ENCODE results near the gene TSPAN15. TPM values are rescaled to one million over a fixed set of nuclear protein-coding genes. Genes with fewer than 3 reads are reported as not detected.

Gene TSPAN15
- total and polyA plus RNA-seq, 4 experiments from 2014 or later = 2.4 to 18.1 (median 9.4) TPM

DNA sequence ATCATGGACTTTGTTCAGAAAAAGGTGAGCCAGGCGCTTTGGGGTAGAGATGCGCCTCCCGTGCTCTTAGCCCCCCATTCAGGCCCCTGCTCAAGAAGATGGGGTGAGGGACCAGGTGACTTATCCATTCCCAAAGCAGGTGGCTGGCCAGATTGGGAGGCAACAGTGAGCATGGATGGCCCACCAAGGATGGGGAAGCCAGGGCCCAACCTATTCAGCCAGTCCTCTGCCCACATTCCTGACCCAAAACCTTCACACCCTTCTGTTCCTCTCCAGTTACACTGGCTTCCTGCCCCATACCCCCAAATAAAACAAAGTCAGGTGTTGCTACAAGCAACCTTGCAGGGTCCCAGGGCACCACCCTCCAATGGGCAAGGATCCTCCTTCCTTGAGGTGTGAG, 44.4 kb downstream of the TSPAN15 start:
- H3K36me3 Mint-ChIP-seq = no peaks in the 10 kb centered on the region
- H3K27ac ChIP-seq (ENCODE audit: low read depth, low read length) = no peak overlapping the region
- H3K9me3 ChIP-seq (ENCODE audit: control insufficient read depth in 1 of 2, low read length in 2 of 2) = no peaks in the 10 kb centered on the region
- H3K4me1 Mint-ChIP-seq = peaks cover 5 to 27% (median 16%) of the 10 kb centered on the region in 4 donors
- intact Hi-C loops (cut with micrococcal nuclease) = no loop called here
- DNase-seq = no peak
- ChIA-PET POLR2A (ENCODE audit: partially characterized antibody) (no interaction called here), CTCF (ENCODE audit: partially characterized antibody) (interaction anchor here (1.0 kb wide), 1 partner anchor 88 kb away, joined by 3 read pairs; no protein-coding TSS in a partner anchor)
- peaks cover 17% of the 10 kb centered on the region for H3K4me1 ChIP-seq (ENCODE audit: insufficient read depth, low read length)
- peaks cover 0 to 1% (median 0%) of the 10 kb centered on the region in 8 donors for H3K9me3 Mint-ChIP-seq
- peak overlapping the region in 4 of 7 donors; percentile 37 to 70 (median 62) for H3K27ac Mint-ChIP-seq
- no peaks in the 10 kb centered on the region for H3K27me3 ChIP-seq (ENCODE audit: insufficient read depth, low read length)
- H3K4me3 Mint-ChIP-seq = no peak overlapping the region
- no peaks in the 10 kb centered on the region for H3K36me3 ChIP-seq (ENCODE audit: insufficient read depth, low read length)
- no peaks in the 10 kb centered on the region for H3K27me3 Mint-ChIP-seq
- no peak overlapping the region for H3K4me3 ChIP-seq (ENCODE audit: low read length in 2 of 2)

DNA sequence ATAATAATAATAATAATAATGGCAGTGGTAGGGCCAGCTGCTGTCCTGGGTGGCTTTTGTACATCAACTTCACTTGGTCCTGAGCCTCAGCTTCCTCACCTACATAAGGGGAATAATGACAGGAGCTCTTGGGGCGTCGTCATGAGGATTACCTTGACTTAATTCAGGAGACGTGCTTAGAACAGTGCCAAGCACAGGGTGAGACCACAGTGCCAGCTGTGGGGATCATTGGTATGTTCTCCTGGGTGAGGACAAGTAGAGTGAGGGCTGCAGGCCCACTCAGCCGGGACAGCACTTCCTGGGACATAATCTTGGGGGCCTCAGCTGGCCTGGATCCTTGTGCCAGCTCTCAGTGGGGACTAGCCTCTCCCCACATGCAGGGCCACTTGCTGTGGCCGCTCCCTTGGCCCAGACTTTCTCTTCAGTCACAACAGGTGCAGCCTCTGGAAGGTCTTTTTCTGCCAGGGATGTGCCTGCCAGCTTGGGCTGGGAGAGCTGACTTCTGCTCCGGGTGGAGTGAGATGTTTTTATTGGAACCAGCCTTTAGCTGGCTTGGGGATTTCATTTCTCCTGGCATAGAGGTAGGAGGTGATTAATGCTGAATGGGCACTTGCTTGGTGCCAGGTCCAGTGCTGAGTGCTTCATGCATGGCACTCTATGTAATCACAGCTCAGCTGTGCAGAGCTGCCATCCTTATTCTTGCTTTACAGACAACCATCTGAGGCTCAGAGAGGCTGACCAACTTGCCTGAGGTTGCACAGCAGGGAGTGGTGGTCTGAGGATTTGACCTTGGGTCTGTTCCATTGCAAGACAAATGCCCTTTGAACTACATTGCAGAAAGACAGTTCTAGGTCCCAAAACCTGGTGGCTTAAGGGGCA, 45.3 kb downstream of the TSPAN15 start:
- H3K27ac ChIP-seq (ENCODE audit: low read depth, low read length) = no peak overlapping the region
- Mint-ChIP-seq H3K4me3 (no peak overlapping the region), H3K4me1 (peaks cover 5 to 27% (median 16%) of the 10 kb centered on the region in 4 donors), H3K27ac (peak overlapping the region in 3 of 7 donors; percentile 17 to 74 (median 36)), H3K9me3 (peaks cover 0 to 1% (median 0%) of the 10 kb centered on the region in 8 donors), H3K27me3 (no peaks in the 10 kb centered on the region), H3K36me3 (no peaks in the 10 kb centered on the region)
- H3K4me1 ChIP-seq (ENCODE audit: insufficient read depth, low read length) = peaks cover 17% of the 10 kb centered on the region
- ChIA-PET POLR2A (ENCODE audit: partially characterized antibody) (no interaction called here), CTCF (ENCODE audit: partially characterized antibody) (interaction anchor here (1.0 to 2.3 kb wide), 3 partner anchors 18 to 89 kb away, joined by 3 to 9 read pairs (median 5); no protein-coding TSS in a partner anchor)
- H3K4me3 ChIP-seq (ENCODE audit: low read length in 2 of 2) = no peak overlapping the region
- intact Hi-C loops (cut with micrococcal nuclease) = no loop called here
- H3K27me3 ChIP-seq (ENCODE audit: insufficient read depth, low read length) = no peaks in the 10 kb centered on the region
- DNase-seq = no peak
- H3K36me3 ChIP-seq (ENCODE audit: insufficient read depth, low read length) = no peaks in the 10 kb centered on the region
- no peaks in the 10 kb centered on the region for H3K9me3 ChIP-seq (ENCODE audit: control insufficient read depth in 1 of 2, low read length in 2 of 2)

GRCh38 chr10:69497231-69497561, 45.9 kb downstream of the TSPAN15 start:
- no peaks in the 10 kb centered on the region for H3K36me3 ChIP-seq (ENCODE audit: insufficient read depth, low read length)
- Mint-ChIP-seq H3K9me3 (no peaks in the 10 kb centered on the region), H3K27ac (peak overlapping the region in 4 of 7 donors; percentile 42 to 88 (median 80)), H3K36me3 (no peaks in the 10 kb centered on the region), H3K4me1 (peaks cover 5 to 27% (median 16%) of the 10 kb centered on the region in 4 donors), H3K27me3 (no peaks in the 10 kb centered on the region), H3K4me3 (no peak overlapping the region)
- H3K27ac ChIP-seq (ENCODE audit: low read depth, low read length) = no peak overlapping the region
- no peak for DNase-seq
- ChIA-PET POLR2A (ENCODE audit: partially characterized antibody) (no interaction called here), CTCF (ENCODE audit: partially characterized antibody) (interaction anchor here (1.2 to 2.3 kb wide), 2 partner anchors 18 to 89 kb away, joined by 5 to 9 read pairs; no protein-coding TSS in a partner anchor)
- no peaks in the 10 kb centered on the region for H3K9me3 ChIP-seq (ENCODE audit: control insufficient read depth in 1 of 2, low read length in 2 of 2)
- H3K4me1 ChIP-seq (ENCODE audit: insufficient read depth, low read length) = peaks cover 17% of the 10 kb centered on the region
- intact Hi-C loops (cut with micrococcal nuclease) = no loop called here
- H3K4me3 ChIP-seq (ENCODE audit: low read length in 2 of 2) = no peak overlapping the region
- H3K27me3 ChIP-seq (ENCODE audit: insufficient read depth, low read length) = no peaks in the 10 kb centered on the region

DNA sequence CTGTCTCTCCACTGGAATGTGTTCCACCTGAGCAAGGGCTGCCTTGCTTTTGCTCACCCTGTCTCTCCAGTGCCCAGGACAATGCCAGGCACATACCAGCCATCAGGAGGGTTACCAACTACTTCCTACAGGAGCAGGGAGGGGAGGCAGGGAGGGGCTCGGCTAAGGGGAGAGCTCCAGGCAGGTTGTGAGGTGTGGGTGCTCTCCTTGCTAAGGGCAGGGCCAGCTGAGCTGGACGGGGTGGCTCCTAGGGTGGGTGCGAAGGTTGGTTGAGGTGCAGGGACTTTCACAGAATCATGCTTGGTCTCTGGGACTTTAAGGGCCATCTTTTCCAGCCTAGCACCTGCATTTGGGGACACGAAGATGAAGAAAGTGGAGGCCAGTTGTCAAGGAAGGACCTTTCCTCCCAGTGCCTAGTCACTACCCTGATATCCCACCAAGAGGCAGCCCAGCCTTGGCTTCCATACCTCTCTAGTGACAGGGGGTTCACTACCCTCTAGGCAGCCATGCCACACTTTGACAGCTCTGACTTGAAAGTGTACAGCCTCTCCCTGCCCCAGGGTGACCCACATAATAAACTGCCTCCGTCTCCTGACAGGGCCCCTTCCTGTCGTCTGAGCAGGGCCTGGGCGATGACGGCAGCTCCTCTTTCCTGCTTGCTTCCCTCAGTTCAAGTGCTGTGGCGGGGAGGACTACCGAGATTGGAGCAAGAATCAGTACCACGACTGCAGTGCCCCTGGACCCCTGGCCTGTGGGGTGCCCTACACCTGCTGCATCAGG, 46.5 kb downstream of the TSPAN15 start:
- peaks cover 5 to 27% (median 16%) of the 10 kb centered on the region in 4 donors for H3K4me1 Mint-ChIP-seq
- H3K27ac ChIP-seq (ENCODE audit: low read depth, low read length) = no peak overlapping the region
- no peaks in the 10 kb centered on the region for H3K9me3 Mint-ChIP-seq
- H3K4me1 ChIP-seq (ENCODE audit: insufficient read depth, low read length) = peaks cover 16% of the 10 kb centered on the region
- intact Hi-C loops (cut with micrococcal nuclease) = no loop called here
- H3K27me3 ChIP-seq (ENCODE audit: insufficient read depth, low read length) = no peaks in the 10 kb centered on the region
- no peaks in the 10 kb centered on the region for H3K36me3 Mint-ChIP-seq
- H3K9me3 ChIP-seq (ENCODE audit: control insufficient read depth in 1 of 2, low read length in 2 of 2) = no peaks in the 10 kb centered on the region
- peak overlapping the region; percentile 68 to 88 (median 77) for H3K27ac Mint-ChIP-seq
- POLR2A ChIA-PET (ENCODE audit: partially characterized antibody) = interaction anchor here (1.0 to 1.2 kb wide), 3 partner anchors 9 to 318 kb away, joined by 3 to 5 read pairs (median 3); partner anchors contain the start of gene SUPV3L1
- no peaks in the 10 kb centered on the region for H3K36me3 ChIP-seq (ENCODE audit: insufficient read depth, low read length)
- H3K27me3 Mint-ChIP-seq = no peaks in the 10 kb centered on the region
- CTCF ChIA-PET (ENCODE audit: partially characterized antibody) = interaction anchor here (1.0 to 2.3 kb wide), 3 partner anchors 9 to 89 kb away, joined by 3 to 9 read pairs (median 5); no protein-coding TSS in a partner anchor
- peak overlapping the region in 6 of 8 donors; percentile 22 to 67 (median 46) for H3K4me3 Mint-ChIP-seq
- peak in 4 of 5 donors; percentile 11 to 41 (median 28) for DNase-seq
- no peak overlapping the region for H3K4me3 ChIP-seq (ENCODE audit: low read length in 2 of 2)

GRCh38 chr10:69498711-69499471, 47.6 kb downstream of the TSPAN15 start:
- Mint-ChIP-seq H3K9me3 (no peaks in the 10 kb centered on the region), H3K27ac (peak overlapping the region in 6 of 7 donors; percentile 9 to 88 (median 76)), H3K36me3 (no peaks in the 10 kb centered on the region), H3K4me1 (peaks cover 5 to 27% (median 16%) of the 10 kb centered on the region in 4 donors), H3K4me3 (peak overlapping the region in 3 of 8 donors; percentile 39 to 67 (median 47)), H3K27me3 (no peaks in the 10 kb centered on the region)
- no peak overlapping the region for H3K4me3 ChIP-seq (ENCODE audit: low read length in 2 of 2)
- peaks cover 12% of the 10 kb centered on the region for H3K4me1 ChIP-seq (ENCODE audit: insufficient read depth, low read length)
- no peak overlapping the region for H3K27ac ChIP-seq (ENCODE audit: low read depth, low read length)
- ChIA-PET POLR2A (ENCODE audit: partially characterized antibody) (interaction anchor here (1.0 to 1.2 kb wide), 3 partner anchors 8 to 95 kb away, joined by 3 to 5 read pairs (median 3); no protein-coding TSS in a partner anchor), CTCF (ENCODE audit: partially characterized antibody) (interaction anchor here (1.0 to 2.3 kb wide), 5 partner anchors 8 to 138 kb away, joined by 3 to 9 read pairs (median 4); partner anchors contain the start of gene TSPAN15)
- DNase-seq = no peak
- no peaks in the 10 kb centered on the region for H3K36me3 ChIP-seq (ENCODE audit: insufficient read depth, low read length)
- no peaks in the 10 kb centered on the region for H3K9me3 ChIP-seq (ENCODE audit: control insufficient read depth in 1 of 2, low read length in 2 of 2)
- no peaks in the 10 kb centered on the region for H3K27me3 ChIP-seq (ENCODE audit: insufficient read depth, low read length)
- intact Hi-C loops (cut with micrococcal nuclease) = no loop called here

GRCh38 chr10:69499726-69500689, 48.7 kb downstream of the TSPAN15 start:
- Histone ChIP-seq H3K27me3 (ENCODE audit: insufficient read depth, low read length) (no peaks in the 10 kb centered on the region), H3K9me3 (ENCODE audit: control insufficient read depth in 1 of 2, low read length in 2 of 2) (no peaks in the 10 kb centered on the region), H3K27ac (ENCODE audit: low read depth, low read length) (no peak overlapping the region), H3K4me3 (ENCODE audit: low read length in 2 of 2) (no peak overlapping the region), H3K36me3 (ENCODE audit: insufficient read depth, low read length) (no peaks in the 10 kb centered on the region), H3K4me1 (ENCODE audit: insufficient read depth, low read length) (peaks cover 12% of the 10 kb centered on the region)
- Mint-ChIP-seq H3K36me3 (no peaks in the 10 kb centered on the region), H3K27me3 (no peaks in the 10 kb centered on the region), H3K27ac (peak overlapping the region in 5 of 7 donors; percentile 31 to 90 (median 80)), H3K9me3 (no peaks in the 10 kb centered on the region), H3K4me3 (no peak overlapping the region), H3K4me1 (peaks cover 5 to 27% (median 16%) of the 10 kb centered on the region in 4 donors)
- intact Hi-C loops (cut with micrococcal nuclease) = no loop called here
- ChIA-PET POLR2A (ENCODE audit: partially characterized antibody) (interaction anchor here (1.0 to 1.1 kb wide), 2 partner anchors 76 to 92 kb away, joined by 3 read pairs; no protein-coding TSS in a partner anchor), CTCF (ENCODE audit: partially characterized antibody) (interaction anchor here (1.3 to 1.5 kb wide), 3 partner anchors 7 to 137 kb away, joined by 3 to 4 read pairs (median 4); partner anchors contain the start of gene TSPAN15)
- DNase-seq = no peak
